Measurements from ENCODE around the gene LRMDA. TPM values are rescaled to one million over a fixed set of nuclear protein-coding genes. Genes with fewer than 3 reads are reported as not detected.

Gene LRMDA
- polyA plus RNA-seq, 2 of the 4 experiments (the other 2 are of a cell fraction) = 4.6 to 5.2 TPM

DNA sequence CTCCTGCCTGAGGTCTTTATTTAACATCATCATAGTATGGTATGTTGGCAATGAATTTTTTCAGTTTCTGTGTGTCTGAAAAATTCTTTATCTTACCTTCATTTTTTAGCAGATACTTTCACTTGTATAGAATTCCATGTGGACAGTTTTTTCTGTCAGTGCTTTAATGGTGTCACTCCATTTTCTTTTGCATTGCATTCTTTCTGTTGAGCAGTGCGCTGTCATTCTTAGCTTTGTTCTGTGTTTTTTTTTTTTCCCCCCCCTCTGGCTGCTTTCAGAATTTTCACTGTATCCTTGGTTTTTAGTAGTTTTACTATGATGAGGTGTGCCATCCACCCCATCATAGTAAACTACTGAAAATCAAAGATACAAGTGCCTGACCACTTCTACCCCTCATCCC, 120.7 kb downstream of the LRMDA start:
- Histone ChIP-seq H3K4me2 (no peak overlapping the region), H3K27ac (no peak overlapping the region), H3K4me3 (no peak overlapping the region), H3K9me3 (peaks cover 13% of the 10 kb centered on the region; the same call in 2 of the 3 replicates), H3K4me1 (no peaks in the 10 kb centered on the region)
- ATAC-seq (no peak), DNase-seq (ENCODE audit: low read depth in 1 of 2, low spot score in 1 of 2) (no peak), FAIRE-seq (no peak)
- ChIA-PET CTCF (interaction anchor here (1.6 kb wide), 1 partner anchor 42 kb away, joined by 3 read pairs; no protein-coding TSS in a partner anchor), POLR2A (no interaction called here)
- WGBS (ENCODE audit: missing lambda C conversion rate) = 89% methylated on average over 1 of the region's 1 CpG
- TF ChIP-seq RAD21 (conservative IDR thresholded peaks at IDR 0.05 in 1 of 2, IDR thresholded peaks at IDR 0.05 in 1 of 2) = no peak
- no peak for TF ChIP-seq CEBPB (IDR thresholded peaks at IDR 0.05)
- TF ChIP-seq ZFP36 (IDR thresholded peaks at IDR 0.05; ENCODE audit: borderline replicate concordance, partially characterized antibody) = no peak
- no peak for TF ChIP-seq ZNF302 (CRISPR knock-in tag; IDR thresholded peaks at IDR 0.05)
- no peak for TF ChIP-seq TP53 (CRISPR knock-in tag; IDR thresholded peaks at IDR 0.05)
- no peak for TF ChIP-seq EP300 (IDR thresholded peaks at IDR 0.05)
- TF ChIP-seq, protein P1, sequence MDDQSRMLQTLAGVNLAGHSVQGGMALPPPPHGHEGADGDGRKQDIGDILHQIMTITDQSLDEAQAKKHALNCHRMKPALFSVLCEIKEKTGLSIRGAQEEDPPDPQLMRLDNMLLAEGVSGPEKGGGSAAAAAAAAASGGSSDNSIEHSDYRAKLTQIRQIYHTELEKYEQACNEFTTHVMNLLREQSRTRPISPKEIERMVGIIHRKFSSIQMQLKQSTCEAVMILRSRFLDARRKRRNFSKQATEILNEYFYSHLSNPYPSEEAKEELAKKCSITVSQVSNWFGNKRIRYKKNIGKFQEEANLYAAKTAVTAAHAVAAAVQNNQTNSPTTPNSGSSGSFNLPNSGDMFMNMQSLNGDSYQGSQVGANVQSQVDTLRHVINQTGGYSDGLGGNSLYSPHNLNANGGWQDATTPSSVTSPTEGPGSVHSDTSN (IDR thresholded peaks at IDR 0.05) = no peak
- TF ChIP-seq, protein P2, sequence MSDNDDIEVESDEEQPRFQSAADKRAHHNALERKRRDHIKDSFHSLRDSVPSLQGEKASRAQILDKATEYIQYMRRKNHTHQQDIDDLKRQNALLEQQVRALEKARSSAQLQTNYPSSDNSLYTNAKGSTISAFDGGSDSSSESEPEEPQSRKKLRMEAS (IDR thresholded peaks at IDR 0.05) = no peak
- no peak for TF ChIP-seq MAFK (IDR thresholded peaks at IDR 0.05; ENCODE audit: partially characterized antibody)
- TF ChIP-seq, protein P3, sequence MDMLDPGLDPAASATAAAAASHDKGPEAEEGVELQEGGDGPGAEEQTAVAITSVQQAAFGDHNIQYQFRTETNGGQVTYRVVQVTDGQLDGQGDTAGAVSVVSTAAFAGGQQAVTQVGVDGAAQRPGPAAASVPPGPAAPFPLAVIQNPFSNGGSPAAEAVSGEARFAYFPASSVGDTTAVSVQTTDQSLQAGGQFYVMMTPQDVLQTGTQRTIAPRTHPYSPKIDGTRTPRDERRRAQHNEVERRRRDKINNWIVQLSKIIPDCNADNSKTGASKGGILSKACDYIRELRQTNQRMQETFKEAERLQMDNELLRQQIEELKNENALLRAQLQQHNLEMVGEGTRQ (IDR thresholded peaks at IDR 0.05) = no peak
- TF ChIP-seq GATA3 (IDR thresholded peaks at IDR 0.05; ENCODE audit: borderline replicate concordance) = no peak
- no peak for TF ChIP-seq NFE2L2 (conservative IDR thresholded peaks at IDR 0.05; ENCODE audit: low read length)
- TF ChIP-seq JUN (IDR thresholded peaks at IDR 0.05) = no peak
- no peak for TF ChIP-seq RNF2 (IDR thresholded peaks at IDR 0.05; ENCODE audit: borderline replicate concordance, low read depth)
- no peak for TF ChIP-seq RFX5 (IDR thresholded peaks at IDR 0.05)

DNA sequence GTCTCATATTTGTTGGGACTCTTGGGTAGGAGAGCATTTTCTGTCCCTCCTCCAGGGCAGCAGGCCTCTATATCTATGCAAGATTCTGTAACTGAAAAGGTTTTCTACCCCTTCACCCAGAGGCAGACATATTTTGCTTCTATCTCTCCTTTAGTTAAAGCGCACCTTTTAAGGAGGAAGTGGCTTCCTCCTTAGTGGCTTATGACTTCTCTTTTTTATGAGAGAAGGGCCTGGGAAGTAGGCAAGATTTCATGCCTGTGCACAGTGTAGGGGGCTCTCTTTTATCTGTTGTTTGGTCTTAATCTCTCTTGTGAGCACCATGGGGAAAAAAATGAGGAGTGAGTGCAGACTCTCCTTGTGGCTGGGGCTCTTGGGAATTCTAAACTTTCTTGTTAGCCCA, 122.1 kb downstream of the LRMDA start:
- FAIRE-seq (no peak), ATAC-seq (no peak), DNase-seq (ENCODE audit: low read depth in 1 of 2, low spot score in 1 of 2) (no peak)
- Histone ChIP-seq H3K4me3 (no peak overlapping the region), H3K9me3 (peaks cover 13% of the 10 kb centered on the region; the same call in 2 of the 3 replicates), H3K4me1 (no peaks in the 10 kb centered on the region), H3K27ac (no peak overlapping the region), H3K4me2 (no peak overlapping the region)
- WGBS (ENCODE audit: missing lambda C conversion rate) = 83% methylated on average over 1 of the region's 1 CpG
- POLR2A ChIA-PET = no interaction called here
- TF ChIP-seq EHMT2 (IDR thresholded peaks at IDR 0.05; ENCODE audit: low read depth) (no peak), TP53 (CRISPR knock-in tag; IDR thresholded peaks at IDR 0.05) (no peak), EP300 (IDR thresholded peaks at IDR 0.05) (no peak), NFE2L2 (conservative IDR thresholded peaks at IDR 0.05; ENCODE audit: low read length) (no peak), FOSB (CRISPR knock-in tag; IDR thresholded peaks at IDR 0.05) (no peak), CHD2 (IDR thresholded peaks at IDR 0.05; ENCODE audit: low read length, partially characterized antibody) (no peak)
- TF ChIP-seq, protein P4, sequence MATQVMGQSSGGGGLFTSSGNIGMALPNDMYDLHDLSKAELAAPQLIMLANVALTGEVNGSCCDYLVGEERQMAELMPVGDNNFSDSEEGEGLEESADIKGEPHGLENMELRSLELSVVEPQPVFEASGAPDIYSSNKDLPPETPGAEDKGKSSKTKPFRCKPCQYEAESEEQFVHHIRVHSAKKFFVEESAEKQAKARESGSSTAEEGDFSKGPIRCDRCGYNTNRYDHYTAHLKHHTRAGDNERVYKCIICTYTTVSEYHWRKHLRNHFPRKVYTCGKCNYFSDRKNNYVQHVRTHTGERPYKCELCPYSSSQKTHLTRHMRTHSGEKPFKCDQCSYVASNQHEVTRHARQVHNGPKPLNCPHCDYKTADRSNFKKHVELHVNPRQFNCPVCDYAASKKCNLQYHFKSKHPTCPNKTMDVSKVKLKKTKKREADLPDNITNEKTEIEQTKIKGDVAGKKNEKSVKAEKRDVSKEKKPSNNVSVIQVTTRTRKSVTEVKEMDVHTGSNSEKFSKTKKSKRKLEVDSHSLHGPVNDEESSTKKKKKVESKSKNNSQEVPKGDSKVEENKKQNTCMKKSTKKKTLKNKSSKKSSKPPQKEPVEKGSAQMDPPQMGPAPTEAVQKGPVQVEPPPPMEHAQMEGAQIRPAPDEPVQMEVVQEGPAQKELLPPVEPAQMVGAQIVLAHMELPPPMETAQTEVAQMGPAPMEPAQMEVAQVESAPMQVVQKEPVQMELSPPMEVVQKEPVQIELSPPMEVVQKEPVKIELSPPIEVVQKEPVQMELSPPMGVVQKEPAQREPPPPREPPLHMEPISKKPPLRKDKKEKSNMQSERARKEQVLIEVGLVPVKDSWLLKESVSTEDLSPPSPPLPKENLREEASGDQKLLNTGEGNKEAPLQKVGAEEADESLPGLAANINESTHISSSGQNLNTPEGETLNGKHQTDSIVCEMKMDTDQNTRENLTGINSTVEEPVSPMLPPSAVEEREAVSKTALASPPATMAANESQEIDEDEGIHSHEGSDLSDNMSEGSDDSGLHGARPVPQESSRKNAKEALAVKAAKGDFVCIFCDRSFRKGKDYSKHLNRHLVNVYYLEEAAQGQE (IDR thresholded peaks at IDR 0.05) = no peak
- CTCF ChIA-PET = no interaction called here

All from A549 (cell line).